ENCODE data around the gene OR10J4.

The OR10J4 gene

GRCh38 chr1:159430985-159431384, 1.0 kb upstream of the OR10J4 start:
- no peak for TF ChIP-seq CTCF (IDR thresholded peaks at IDR 0.05; ENCODE audit: low read depth, low read length, missing control alignments)
- H3K4me3 ChIP-seq (replicated peaks; ENCODE audit: low read depth, low read length) = no peak overlapping the region
- no peak for DNase-seq (ENCODE audit: extremely low read depth, low read depth)

- no peak for TF ChIP-seq CTCF (IDR thresholded peaks at IDR 0.05; ENCODE audit: low read depth, low read length, missing control alignments)
- H3K4me3 ChIP-seq (replicated peaks; ENCODE audit: low read depth, low read length) = no peak overlapping the region
- no peak for DNase-seq (ENCODE audit: extremely low read depth, low read depth)
Observed at GRCh38 chr1:159436469-159436868, 4.5 kb downstream of the OR10J4 start.

- no peak for DNase-seq (ENCODE audit: extremely low read depth, low read depth)
Observed at GRCh38 chr1:159439422-159439821, 7.4 kb downstream of the OR10J4 start, which contains the start of gene OR10J1. Gene OR10J1 (plus strand): TSS chr1:159439722. CDS start chr1:159439792, 70 bp downstream.

GRCh38 chr1:159441360-159441759, 9.4 kb downstream of the OR10J4 start:
- H3K4me3 ChIP-seq (replicated peaks; ENCODE audit: low read depth, low read length) = no peak overlapping the region
- no peak for TF ChIP-seq CTCF (IDR thresholded peaks at IDR 0.05; ENCODE audit: low read depth, low read length, missing control alignments)
- no peak for DNase-seq (ENCODE audit: extremely low read depth, low read depth)

More at GRCh38 chr1:159439422-159439821, 7.4 kb downstream of the OR10J4 start, which contains the start of gene OR10J1:
- no peak for TF ChIP-seq CTCF (IDR thresholded peaks at IDR 0.05; ENCODE audit: low read depth, low read length, missing control alignments)
- H3K4me3 ChIP-seq (replicated peaks; ENCODE audit: low read depth, low read length) = no peak within 1 kb of the TSS

GRCh38 chr1:159442428-159442827, 10.4 kb downstream of the OR10J4 start:
- no peak overlapping the region for H3K4me3 ChIP-seq (replicated peaks; ENCODE audit: low read depth, low read length)
- no peak for TF ChIP-seq CTCF (IDR thresholded peaks at IDR 0.05; ENCODE audit: low read depth, low read length, missing control alignments)
- DNase-seq (ENCODE audit: extremely low read depth, low read depth) = no peak

- no peak overlapping the region for H3K4me3 ChIP-seq (replicated peaks; ENCODE audit: low read depth, low read length)
- no peak for DNase-seq (ENCODE audit: extremely low read depth, low read depth)
- TF ChIP-seq CTCF (IDR thresholded peaks at IDR 0.05; ENCODE audit: low read depth, low read length, missing control alignments) = no peak
Observed at GRCh38 chr1:159443066-159443750, 11.2 kb downstream of the OR10J4 start.

GRCh38 chr1:159444511-159444910, 12.5 kb downstream of the OR10J4 start:
- TF ChIP-seq CTCF (IDR thresholded peaks at IDR 0.05; ENCODE audit: low read depth, low read length, missing control alignments) = no peak
- no peak for DNase-seq (ENCODE audit: extremely low read depth, low read depth)
- no peak overlapping the region for H3K4me3 ChIP-seq (replicated peaks; ENCODE audit: low read depth, low read length)
